CD4-positive, alpha-beta T cell treated with Interleukin-12 subunit alpha and Interleukin-12 subunit beta, for 1 hour (primary cell): Measurements from ENCODE around the gene CBFA2T3.
"Not testable (repeated sequence)": the region's sequence is repeated elsewhere in the genome, so short reads cannot be mapped to it uniquely, and the experiment has no call there.

ENCODE experiments used
- DNase-seq: peaks from one replicate; pipeline ENCODE4 v3.0.0-alpha.2; 2020

CBFA2T3 gene

GRCh38 chr16:88920618-88921590, 56.1 kb downstream of the CBFA2T3 start:
- DNase-seq, result peak; percentile 13

DNA sequence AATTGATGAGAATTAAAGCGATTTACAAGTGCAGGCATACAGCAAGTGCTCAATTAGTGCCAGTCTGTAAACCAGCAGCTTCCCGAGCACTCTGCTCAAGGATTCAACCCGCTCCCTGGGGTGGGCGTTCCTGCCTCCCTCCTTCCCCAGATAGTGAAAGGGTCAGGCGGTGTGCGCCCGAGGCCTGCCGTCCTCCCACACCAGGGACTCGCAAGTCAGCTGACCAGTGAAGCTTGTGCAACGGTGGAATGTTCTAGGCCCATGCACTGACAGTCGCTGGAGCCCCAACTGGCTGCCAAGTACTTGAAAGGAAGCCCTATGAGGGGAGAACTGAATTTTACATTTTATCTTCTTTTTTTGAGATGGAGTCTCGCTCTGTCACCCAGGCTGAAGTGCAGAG, 57.1 kb downstream of the CBFA2T3 start:
- DNase-seq, result no peak

DNA sequence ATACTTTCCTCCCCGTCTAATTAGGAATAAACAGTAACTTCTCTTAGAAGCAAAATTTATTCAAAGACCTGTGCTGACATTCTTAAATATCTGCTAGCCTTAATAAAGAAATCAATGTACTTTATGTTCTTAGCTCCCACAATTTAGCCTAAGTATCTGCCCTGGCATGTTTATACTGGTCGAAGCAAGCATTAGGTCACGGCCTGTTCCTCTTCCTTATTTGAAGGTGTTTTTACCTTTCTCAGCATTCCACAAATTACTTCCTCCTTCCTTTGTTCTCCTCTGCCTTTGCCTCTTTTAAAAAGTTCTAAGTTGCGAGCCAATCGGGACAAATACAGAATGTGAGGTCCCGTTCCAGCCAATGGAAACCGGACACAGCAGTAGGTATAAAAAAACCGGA, 58.1 kb downstream of the CBFA2T3 start:
- not testable (repeated sequence) for DNase-seq

GRCh38 chr16:88917915-88918627, 58.9 kb downstream of the CBFA2T3 start:
- no peak for DNase-seq

GRCh38 chr16:88917146-88917914, 59.7 kb downstream of the CBFA2T3 start:
- DNase-seq, result no peak

GRCh38 chr16:88915639-88916327, 61.2 kb downstream of the CBFA2T3 start:
- no peak for DNase-seq

GRCh38 chr16:88914750-88915368, 62.1 kb downstream of the CBFA2T3 start:
- no peak for DNase-seq

- DNase-seq, result no peak
Measured at GRCh38 chr16:88913870-88914269, 63.1 kb downstream of the CBFA2T3 start.

DNA sequence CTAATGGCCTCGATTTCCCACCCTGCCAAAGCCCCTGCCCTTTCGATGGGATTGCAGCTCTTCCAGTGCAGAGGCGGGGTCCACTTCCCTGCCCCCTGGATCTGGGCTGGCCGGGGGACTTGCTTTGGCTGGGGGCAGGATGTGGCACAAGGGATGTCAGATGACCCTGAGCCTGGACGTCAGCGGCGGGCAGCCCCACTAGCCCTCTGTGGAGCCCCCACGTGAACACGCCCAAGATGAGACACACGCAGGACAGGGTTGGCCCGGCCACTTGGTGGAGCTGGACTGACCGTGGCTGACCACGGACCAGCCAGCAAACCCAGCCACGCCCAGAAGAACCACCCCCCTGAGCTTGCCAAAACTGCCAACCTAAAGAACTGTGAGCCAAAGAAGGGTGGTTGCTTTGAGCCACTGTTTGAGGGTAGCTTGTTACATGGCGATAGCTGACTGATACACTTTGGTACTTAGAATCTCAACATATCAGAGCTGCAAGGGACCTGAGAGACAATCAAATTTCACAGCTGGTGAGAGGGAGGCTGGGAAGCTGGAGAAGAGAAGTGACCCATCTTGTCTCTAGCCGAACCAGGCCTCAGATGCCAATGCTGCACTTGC, 63.9 kb downstream of the CBFA2T3 start:
- no peak for DNase-seq

DNA sequence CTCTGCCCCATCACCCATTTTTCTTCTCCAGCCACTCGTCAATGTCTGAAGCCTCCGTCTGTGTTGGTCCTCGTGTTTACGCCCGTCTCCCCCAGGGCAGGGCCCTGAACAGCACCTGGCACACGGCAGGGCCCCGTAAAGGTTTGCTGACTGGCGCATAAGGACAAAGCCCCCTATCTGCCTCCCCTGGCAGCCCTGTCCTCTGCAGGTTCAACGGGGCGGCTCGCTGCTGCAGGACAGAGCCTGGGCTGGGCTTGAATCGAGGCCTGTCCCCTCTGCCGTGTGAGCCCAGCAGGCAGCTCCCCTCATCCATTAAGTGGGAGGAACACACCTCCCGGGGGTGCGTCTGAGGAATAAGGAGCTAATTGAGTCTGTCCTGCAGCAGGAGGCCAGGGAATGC, 64.5 kb downstream of the CBFA2T3 start:
- no peak for DNase-seq

DNA sequence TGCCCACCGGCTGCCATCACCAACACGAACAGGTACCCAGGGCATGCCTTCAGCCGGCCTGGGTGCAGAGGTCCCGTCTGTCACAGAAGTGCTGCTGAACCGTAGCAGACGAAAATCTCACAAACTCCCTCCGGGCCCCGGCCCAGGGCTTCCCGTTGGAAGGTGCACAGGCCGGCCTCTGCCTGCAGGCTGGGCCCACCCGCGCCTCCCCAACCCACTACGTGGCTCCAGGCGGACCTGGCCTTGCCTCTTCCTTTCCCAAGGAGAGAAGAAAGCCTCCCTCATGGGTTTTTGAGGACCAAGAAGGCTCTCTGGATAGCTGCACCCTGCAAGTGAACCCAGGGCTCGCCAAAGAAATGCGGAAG, 65.1 kb downstream of the CBFA2T3 start:
- no peak for DNase-seq

DNA sequence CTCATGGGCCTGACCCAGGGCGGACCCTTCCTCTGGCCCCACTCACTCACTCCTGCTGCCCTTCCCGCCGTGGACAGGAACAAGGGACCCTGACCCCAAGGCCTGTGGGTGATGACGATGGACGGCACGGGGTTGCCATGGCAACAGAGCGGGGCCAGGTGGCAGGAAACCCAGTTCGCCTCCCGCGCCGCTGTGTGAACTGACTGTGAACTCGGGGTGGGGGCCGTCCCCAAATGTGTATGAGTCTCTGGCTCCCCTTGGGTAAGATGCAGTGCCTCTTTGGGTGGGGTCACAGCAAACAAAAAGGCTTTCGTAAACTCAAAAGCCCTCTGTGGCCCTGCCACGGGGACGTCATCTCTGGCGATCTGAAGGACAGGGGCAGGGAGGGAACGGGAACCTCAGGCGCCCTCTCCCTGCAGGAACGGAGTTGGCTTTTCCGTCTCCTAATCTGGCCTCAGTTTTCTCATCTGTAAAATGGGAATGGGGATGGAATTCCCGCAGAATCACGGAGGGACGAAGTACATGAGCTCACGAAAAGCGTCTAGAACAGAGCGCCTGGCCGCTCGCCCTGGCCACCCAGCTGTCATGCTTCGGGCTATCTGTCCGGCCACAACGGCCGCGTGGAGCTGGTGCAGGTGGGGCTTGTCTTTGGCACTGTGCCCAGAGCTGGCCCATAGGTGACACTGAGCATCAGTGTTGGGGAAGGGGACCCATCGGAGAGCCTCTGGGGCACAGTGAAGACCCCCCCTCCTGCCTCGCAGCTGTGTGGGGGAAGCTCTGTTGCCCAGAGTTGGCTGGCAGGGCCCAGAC, 65.7 kb downstream of the CBFA2T3 start:
- no peak for DNase-seq

DNA sequence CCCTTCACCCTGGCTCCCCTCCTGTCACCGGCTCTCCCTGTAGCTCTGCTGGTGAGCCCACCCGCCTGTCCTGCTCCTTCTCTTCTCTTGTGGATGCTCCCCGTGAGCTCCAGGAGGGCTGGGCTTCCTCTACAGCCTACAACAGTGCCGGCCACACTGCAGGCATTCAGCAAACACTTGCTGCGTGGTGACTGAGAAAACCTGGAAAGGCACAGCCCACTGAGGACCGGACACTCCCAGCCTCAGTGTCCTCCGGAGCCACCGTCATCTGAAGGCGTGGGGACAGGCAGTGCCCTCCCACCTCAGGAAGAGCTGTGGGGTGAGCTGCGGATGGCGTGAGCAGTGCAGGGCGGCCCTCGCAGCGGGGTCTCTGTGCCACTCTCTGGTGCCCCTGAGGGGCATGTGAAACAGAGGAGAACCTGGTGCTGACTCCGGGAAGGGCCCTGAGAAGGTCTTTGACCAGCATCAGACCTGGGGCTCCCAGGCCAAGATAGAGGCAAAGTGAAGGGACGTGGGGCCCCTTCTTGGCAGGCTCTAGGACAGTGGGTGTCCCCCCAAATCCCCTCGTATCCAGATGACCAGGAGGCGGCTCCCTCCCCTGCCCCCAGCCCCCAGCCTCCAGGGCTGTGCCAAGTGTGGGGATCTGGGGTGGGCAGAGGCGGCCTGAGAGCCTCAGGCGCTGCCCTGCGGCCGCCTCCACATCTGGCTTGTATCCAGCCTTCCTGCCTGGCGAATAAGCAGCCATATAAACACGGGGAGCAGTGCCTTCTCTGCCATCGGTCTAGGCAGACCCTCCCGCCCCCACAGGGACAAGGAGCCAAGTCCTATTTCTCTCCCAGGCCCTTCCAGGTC, 66.5 kb downstream of the CBFA2T3 start:
- no peak for DNase-seq

- DNase-seq, result no peak
Measured at GRCh38 chr16:88909431-88910210, 67.4 kb downstream of the CBFA2T3 start.

- DNase-seq, result no peak
Measured at GRCh38 chr16:88908307-88908706, 68.7 kb downstream of the CBFA2T3 start.

DNA sequence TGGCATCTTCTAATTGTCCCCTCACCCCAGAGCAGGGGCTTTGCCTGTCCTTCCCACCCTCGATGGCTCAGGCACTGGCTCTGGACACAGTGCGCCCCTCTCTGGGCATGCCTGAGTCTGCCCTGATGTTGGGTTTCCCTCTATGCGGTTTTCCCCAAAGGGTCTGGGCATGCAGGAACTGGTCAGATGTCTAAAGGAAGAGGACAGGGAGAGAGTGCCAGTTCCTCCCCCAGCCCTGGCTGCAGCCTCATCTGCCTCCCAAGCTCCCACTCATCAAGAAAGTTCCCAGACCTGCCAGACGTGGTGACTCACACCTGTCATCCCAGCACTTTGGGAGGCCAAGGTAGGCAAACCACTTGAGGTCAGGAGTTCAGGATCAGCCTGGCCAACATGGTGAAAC, 69.2 kb downstream of the CBFA2T3 start:
- DNase-seq, result no peak

DNA sequence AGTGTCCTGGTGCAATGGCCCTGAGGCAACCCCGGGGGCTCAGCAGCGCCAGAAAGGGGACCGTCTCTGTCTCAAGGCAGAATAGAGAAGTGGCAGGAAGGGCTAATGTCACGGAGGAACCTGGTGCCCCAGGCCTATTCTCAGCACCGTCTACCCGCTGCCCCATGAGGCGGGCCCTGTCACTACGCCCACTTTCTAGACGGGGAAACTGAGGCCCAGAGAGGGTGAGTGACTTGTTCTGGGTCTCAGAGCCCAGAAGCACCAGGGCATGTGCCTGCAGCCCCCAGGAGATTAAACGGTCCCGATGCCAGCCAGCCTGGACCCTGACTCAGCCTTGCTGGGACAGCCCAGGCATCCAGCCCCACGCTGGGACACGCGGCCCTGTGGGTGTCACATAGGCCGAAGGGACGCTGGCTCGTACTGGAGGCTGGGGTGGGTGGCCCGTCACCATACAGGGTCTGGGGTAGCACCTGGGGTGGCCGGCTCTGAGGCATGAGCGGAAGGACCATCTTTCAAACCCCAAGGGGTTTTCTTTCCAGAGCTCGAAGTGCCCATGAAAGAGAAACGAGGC, 70.4 kb downstream of the CBFA2T3 start:
- no peak for DNase-seq

GRCh38 chr16:88906020-88906419, 71.0 kb downstream of the CBFA2T3 start:
- no peak for DNase-seq

GRCh38 chr16:88905563-88905962, 71.4 kb downstream of the CBFA2T3 start:
- peak; percentile 2 for DNase-seq
